HG03103 (cell line): ENCODE data around the gene PTGIS.

Experiments used
- ATAC-seq: cut with Tn5 transposase; IDR thresholded peaks from one replicate; pipeline ENCODE4 v1.9.1; 2021; ENCODE audit warnings: low read depth; ENCODE audit not compliant: unreplicated experiment

Gene PTGIS

DNA sequence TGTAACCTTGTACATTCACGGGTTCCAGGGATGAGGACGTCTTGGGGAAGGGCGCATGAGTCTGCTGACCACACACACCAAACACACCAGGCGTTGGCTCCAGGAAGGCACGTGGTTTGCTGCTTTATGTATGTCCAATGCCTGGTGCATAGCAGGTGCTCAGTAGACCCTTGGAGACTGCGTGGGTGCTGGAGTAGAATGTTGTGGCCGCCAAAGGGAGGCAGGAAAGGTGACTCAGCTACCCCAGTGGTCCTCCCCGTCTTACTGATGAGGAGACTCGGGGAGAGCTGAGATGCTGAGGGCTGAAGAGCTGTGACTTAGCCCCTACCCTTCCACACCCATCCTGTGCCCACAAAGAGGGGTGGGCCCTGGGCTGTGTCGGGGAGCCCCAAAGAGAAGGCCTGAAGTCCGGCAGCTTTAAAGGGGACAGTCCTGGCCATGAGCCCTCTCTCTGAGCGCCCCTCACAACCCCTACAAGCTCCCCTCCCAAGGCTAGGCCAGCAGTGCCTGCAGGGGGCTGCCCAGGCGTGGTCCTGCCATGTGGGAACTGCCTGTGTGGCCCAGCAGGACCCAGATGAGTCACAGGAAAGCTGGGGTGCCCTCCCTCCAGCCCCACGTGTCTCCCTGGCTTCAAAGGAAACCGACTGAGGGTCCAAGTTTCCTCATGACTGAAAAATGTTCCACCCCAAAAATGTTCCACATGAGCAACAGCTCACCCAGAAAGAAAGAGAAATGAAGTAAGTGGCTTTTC, 28.0 kb upstream of the PTGIS start:
- no peak for ATAC-seq

DNA sequence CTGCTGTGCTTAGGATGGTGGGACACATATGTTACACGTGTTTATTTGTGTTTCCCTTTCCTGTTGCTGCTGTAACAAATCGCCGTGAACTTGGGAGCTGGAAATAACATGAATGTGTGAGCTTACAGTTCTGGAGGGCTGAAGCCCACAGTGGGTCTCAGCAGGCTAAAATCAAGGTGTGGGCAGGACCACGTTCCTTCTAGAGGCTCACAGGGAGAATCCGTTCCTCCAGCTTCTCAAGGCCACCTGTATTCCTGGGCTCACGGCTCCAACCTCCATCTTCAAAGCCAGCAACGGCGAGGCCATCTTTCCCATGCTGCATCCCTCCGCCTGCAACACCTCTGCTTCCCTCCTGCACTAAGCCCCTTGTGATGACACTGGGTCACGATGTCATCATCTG, 27.4 kb upstream of the PTGIS start:
- ATAC-seq = no peak

DNA sequence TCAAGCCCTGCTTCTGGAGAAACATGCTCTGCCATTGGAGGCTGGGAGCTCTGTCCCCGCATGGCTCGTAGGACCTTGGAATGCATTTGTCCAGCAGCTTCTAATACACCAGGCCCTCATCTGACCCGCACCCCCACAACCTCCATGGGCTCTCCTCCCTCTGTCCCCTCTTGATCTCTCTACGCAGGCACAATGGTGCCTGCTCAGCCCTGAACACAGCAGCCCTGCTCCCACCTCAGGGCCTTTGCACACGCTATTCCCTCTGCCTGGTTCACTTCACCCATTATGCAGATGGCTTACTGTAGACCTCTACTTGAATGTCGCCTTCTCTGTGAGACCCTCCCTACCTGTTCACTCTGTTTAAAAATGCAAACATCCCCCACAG, 27.0 kb upstream of the PTGIS start:
- ATAC-seq = no peak

DNA sequence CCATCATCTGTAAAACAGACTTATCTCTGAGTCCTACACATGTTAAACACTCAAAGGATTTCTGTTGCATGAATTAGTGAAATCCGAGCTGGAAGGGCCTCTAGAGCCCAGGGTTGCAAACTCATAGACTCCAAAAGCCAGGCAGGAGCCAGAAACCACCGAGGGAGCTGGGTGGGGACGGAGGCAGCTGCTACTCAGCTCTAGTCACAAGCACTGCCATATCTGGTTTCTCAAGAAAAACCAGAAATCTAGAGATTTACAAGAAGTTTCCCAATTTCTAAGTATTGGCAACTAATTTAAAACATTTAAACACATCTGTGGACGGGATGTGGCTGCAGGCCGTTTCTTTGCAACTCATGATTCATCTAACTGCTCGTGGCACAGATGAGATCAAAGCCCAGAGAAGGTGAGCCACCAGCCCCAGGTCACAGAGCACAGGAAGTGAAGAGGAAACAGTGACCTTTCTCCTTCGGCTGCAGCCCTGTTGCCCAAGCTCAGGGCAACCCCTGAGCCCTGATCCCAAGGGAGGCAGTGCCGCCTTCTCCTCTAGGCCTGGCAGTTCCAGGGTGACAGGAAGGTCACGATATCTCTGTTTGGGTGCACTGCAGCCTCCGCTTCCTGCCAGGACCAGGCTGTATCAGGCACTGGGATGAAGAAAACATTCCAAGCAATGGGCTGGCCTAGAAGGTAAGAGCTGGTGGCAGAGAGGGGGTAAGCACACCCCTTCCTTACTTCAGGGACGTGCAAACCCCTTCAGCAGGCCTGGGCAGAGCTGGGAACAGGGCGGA, 26.4 kb upstream of the PTGIS start:
- no peak for ATAC-seq

DNA sequence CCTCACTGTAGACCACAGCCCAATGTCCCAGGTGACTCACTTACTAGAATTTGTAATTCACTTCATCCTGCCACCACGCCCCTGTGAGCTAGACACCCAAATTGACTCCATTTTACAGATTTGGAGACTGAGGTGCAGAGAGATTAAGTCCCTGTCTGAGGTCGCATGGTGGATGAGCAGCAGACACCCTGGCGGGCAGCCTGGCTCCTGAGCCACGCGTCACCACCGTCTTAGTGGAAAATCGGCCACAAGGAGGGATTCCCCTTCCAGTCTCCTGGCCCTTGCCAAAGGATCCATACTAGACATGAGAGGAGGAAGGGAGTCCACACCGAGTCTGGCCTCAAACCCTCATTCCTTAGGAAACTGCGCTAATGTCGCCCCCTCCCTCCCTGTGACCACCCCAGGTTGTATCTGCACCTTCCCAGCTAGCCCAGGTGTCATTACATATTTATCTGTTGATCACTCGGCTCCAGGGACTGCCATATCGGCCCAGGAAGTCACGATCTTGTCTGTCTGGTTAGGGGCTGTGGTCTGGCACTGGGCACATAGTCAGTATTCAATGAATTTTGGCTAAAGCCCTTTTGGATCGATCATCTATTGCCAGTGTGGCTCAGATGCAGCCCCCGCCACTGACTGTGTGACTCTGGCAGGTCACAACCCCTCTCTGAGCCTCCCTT, 25.7 kb upstream of the PTGIS start:
- ATAC-seq = no peak

DNA sequence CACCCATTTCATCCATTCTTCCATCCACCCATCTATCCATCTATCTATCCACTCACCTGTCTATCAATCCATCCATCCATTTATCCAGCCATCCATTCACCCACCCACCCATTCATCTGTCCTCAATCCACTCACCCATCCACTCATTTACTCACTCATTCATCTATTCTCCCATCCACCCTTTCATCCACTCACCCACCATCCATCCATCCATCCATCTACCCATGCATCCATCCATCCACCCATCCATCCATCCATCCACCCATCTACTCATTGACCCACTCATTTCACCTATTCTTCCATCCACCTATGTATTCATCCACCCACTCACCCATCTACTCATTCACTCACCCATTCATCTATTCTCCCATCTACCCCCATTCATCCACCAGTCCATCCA, 24.2 kb upstream of the PTGIS start:
- ATAC-seq = no peak

DNA sequence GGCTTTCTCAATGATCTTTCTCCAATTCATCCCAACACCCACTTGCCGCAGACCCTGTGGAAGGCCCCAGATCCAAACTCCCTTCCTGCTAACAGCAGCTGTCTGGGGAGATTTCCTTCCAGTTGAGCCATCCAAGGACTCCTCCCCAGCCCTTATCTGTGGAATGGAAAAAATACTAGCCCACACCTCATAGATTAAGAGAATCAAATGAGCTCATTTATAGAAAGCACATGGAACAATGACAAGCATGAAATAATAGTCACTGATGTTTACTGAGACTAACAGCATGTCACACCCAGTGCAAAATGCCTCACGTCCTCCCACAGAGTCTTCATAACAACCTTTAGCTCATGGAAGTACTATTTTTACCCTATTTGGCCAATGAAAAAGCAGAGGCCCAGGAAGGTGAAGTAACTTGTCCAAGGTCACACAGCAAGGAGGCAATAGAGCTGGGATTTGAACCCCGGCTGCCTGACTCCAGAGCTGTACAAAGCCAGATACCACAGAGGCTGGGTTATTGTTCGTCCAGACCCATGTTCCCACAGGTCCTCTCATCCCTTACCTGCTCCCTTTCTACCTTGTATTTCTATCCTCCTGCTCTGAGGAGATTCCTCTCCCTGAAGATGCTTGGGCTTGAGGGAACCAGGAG, 23.4 kb upstream of the PTGIS start:
- ATAC-seq = no peak

DNA sequence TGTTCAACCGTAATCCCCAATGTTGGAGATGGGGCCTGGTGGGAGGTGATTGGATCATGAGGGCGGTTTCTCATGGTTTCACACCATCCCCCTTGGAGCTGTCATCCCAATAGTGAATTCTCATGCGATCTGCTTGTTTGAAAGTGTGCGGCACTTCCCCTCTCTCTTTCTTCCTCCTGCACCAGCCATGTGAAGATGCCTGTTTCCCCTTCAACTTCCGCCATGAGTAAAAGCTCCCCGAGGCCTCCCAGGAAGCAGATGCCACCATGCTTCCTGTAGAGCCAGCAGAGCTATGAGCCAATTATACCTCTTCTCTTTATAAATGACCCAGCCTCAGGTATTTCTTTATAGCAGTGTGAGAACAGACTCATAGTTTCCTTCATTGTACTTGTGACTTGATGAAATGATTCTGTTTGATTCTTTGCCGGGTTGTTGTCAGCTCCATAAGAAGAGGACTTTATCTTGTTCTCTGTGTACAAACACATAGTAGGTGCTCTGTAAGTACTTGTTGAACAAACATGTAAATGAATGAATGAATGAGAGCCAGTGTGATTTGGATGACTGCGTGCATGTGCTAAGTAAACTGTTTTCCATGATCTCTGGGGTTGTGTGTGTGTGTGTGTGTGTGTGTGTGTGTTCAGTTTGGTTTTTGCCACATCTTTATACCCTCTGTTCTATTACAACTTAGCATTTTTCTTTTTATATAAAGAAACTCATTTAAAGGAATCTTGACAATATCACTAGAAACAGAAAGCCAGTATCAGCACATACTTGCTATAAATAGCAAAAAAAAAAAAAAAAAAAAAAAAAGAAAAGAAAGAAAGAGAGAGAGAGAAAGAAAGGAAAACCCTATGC, 22.5 kb upstream of the PTGIS start:
- ATAC-seq = no peak

DNA sequence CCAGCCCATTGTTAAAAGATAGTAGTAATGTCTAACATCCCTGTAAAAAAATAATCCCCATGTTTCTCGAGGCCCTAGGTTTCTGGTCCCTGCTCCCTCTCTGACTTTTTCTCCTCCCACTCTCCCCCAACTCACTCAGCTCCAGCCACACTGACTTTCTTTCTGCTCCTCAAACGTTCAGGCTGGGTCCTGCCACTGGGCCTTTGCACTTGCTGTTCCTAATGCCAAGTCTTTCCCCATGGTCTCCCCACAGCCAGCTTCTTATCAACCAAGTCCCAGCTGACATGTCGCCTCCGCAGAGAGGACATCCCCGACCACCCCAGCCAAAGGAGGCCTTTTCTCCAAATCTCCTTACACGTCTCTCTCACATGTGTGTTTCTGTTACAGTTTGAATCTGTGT, 21.8 kb upstream of the PTGIS start:
- no peak for ATAC-seq

DNA sequence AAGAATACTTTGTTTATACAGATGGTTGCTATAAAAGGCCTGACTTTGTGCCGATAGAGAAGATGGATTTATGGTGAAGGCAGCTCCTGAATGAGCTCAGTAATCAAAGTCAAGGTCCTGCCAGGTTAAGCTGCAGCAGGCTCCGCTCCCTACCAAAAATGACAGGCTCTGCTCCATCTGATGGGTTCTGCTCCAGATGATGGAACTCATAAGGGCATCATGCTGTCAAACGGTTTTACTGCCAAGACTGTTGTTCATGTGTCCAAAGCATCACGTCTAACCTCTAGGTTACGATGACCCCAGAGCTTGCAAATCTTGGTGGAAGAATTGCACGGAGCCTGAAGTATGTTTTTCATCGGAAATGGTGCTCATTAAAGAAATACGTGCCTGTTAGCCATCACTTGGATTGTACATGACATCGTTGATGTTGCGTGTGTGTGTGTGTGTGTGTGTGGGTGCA, 19.2 kb upstream of the PTGIS start:
- ATAC-seq = no peak

DNA sequence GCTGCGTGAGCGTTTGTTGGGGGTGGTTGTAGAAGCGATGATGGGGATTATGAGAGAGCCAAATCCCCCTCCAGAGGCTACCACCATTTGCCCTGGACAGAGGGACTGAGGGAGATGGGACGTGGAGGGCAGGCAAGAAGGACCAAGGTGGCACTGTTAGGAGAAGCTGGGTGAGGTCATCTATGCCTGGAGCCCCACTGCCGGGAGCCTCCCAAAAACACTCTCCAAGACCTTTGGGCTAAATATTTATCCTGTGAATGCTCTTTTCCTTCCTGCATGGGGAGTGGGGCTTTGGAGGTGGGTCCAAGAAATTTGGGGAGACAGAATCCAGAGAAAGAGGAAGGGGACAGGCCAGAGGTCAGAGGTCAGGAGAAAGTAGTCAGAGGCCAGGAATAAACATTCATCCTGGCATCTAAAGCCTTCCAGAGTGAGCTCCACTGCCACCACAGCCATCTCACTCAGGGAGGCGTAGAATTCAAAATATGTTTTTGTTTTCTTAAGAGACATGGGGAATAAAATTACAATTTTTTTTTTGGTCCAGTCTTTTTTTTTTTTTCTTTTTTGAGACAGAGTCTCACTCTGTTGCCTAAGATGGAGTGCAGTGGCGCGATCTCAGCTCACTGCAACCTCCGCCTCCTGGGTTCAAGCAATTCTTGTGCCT, 17.8 kb upstream of the PTGIS start:
- no peak for ATAC-seq

DNA sequence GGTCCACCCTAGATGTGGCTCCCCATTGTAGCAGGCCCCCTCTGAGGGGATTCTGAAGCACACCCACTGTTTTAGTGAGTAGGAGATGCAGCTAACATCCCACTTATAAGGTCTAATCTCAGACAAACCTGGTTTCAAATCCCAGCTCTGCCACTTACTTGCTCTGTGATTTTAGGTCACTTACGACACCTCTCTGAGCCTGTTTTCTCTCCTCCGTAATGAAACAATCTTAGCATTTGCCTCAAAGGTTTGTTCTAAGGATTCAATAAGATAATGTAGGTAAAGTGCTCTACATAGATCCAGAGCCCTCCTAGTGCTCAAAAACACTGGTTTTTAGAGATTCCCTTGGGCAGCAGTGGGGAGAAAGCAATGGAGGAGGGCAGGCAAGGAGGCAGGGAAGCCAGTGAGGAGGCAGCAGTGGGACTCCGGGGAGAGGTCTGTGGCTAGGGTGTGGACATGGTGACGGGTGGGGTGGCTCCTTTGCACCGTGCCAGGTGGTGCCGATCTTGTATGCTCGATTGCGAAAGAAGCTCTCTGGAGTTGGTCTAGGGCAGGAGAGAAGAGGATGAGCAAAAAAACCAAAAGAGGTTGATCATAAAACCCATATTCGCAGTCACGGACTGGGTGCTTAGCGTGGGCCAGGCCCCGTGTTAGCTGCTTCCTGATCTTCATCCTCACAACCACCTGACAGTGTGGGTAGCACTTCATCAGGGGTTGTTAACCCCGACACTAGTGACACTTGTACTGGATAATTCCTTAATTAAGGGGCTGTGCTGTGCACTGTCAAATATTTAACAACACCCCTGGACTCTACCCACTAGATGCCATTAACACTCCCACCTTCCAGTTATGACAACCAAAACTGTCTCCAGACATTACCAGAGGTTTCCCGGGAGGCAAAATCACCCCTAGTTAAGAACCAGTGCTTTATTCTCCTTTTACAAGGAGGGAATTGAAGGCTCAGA, 16.8 kb upstream of the PTGIS start:
- ATAC-seq = no peak

DNA sequence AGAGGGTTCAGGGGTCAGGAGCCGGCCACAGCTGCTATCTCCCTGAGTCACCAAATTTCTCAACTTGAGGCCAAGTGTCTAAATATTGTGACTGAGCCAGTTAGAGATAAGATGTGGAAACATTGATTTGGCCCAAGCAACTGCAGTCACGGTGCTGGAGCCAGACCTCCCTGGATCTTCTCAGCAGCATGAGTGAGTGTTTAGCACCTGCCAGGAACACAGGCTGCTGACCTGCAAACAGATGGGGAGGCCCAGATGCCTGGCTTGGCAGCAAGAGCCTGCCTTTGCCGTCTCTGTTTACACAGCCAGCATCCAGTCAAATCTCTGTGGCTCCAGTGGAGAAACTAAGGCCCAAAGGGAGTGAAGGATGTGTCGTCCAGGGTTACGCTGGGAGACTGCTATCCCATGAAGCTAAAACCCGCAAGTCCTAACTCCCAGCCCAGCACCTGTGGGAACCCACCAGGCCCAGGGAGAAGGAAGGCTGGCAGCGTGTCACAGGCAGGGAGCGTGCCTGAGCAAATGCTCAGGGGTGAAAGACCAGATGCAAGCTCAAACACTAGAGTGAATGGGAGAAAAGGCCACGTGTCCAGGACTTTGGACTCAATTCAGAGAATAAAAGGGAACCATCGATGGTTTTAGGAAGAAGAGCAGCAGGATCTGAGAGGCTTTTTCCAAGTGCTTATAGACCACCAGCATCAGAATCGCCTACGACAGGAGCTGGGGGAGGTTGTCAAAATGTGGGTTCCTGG, 15.9 kb upstream of the PTGIS start:
- ATAC-seq = no peak

DNA sequence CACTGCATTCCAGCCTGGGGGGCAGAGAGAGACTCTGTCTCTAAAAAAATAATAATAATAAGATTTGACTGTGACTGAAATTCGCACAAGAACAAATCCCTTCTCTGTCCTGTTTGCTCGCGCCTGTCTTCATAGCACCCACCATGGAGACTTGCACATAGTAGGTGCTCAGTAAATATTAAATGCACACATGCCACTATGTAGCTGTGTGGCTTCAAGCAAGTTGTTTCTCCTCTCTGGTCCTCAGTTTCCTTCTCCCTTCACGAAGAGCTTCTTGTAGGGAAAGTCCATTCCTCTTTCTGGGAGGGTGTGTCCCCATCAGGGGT, 15.4 kb upstream of the PTGIS start:
- ATAC-seq = no peak

DNA sequence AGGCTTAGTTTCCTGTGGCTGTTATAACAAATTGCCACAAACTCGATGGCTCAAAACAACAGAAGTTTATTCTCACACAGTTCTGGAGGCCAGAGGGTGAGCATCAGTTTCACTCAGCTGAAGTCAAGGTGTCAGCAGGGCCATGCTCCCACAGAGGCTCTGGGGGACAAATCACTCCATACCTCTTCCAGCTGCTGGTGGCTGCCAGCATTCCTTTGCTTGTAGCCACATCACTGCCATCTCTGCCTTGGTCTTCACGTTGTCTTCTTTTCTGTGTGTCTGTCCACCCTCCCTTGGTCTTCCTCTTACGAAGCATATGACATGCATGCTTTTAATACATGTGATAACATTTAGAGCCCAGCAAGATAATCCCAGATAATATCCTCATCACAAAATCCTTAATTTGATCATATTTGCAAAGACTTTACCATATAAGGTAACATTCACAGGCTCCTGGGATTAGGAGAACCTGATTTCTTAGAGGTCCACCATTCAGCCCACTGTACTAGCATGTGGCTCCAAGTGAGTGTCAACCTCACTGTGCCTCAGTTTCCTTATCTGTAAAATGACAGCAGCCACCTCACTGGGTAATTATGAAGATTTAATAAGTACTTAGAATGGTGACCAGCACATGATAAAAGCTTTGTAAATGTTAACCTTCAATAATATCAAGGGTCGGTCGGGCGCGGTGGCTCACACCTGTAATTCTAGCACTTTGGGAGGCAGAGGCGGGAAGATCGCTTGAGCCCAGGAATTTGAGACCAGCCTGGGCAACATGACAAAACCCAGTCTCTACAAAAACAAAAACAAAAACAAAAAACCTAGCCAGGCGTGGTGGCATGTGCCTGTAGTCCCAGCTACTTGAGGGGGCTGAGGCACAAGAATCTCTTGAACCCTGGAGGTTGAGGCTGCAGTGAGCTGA, 14.7 kb upstream of the PTGIS start:
- ATAC-seq = no peak

DNA sequence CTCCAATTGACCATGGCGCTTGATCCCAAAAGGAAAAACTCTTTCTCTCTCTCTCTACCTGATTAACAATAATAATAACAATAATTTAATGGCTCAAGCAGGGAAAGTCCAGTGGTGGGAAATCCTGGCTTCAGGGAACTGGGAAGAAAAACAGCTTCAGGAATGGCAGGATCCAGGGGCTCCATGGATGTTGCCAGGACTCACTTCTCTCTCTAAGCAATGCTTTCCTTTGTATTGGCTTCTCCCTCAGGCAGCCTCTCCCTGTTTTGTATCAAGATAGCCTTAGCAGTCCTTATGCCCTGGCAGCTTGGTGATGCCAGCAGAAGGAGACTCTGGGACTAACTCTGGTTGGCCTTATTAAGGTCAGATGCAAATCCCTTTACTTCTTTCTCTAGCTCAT, 13.5 kb upstream of the PTGIS start:
- ATAC-seq = no peak

DNA sequence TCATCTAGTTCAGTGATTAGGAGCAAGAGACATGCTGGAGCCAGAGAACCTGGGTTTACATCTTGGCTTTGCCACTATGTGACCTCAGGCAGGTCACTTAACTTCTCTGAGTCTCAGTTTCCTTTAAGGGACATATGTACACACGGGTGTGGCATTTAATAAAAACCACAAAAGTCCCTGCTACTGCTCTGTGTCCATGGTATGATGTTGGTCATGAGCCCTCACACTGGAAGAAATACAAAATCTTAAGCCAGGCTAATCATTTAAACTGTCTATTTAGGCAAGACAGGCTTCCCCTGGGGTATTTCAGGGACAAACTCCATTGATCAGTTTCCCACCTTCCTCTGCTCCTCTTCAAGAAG, 12.9 kb upstream of the PTGIS start:
- no peak for ATAC-seq
